Prostate gland (tissue), 2 donors: ENCODE results near the gene NUP210L.

Experiments used
- CTCF ChIP-seq, 4 experiments: fragments of 200-600 bp in 2 of 4; fragments of 450-650 bp in 2 of 4; sonication (generic) in 2 of 4; IDR thresholded peaks; 1 replicate in 3 of 4; 2 replicates in 1 of 4; pipeline ENCODE4 v1.5.1; 2016 to 2019; ENCODE audit warnings: antibody characterized with exemption in 4 of 4, mild to moderate bottlenecking in 2 of 4, moderate library complexity in 2 of 4
- POLR2A ChIP-seq: fragments of 450-650 bp; IDR thresholded peaks from one replicate; pipeline ENCODE4 v1.6.1; 2016; ENCODE audit warnings: antibody characterized with exemption, mild to moderate bottlenecking

GRCh38 chr1:154178911-154179811 lies 24.3 kb upstream of the NUP210L start:
- TF ChIP-seq CTCF (IDR thresholded peaks at IDR 0.05) = no peak
- no peak for TF ChIP-seq POLR2A
